OCI-LY7 (cell line): Measurements from ENCODE around the gene HUS1.

Experiments
- CTCF ChIP-seq: fragments of 200-600 bp; sonication (generic); conservative IDR thresholded peaks from 2 replicates; pipeline ENCODE4 v1.5.1; 2014; ENCODE audit warnings: mild to moderate bottlenecking, antibody characterized with exemption, low read length, moderate library complexity, mixed read lengths
- EZH2phosphoT487 ChIP-seq: fragments of 200-600 bp; sonication (generic); IDR thresholded peaks from 2 replicates; pipeline ENCODE4 v1.6.1; 2018; ENCODE audit warnings: low read depth, borderline replicate concordance, mild to moderate bottlenecking, mixed run types, antibody characterized with exemption, low read length, moderate library complexity, mixed read lengths

GRCh38 chr7:48011323-48011722, 31.9 kb upstream of the HUS1 start:
- no peak for TF ChIP-seq CTCF
- no peak for TF ChIP-seq EZH2phosphoT487
